Stimulated activated CD4-positive, alpha-beta T cell treated with anti-CD3 and anti-CD28 coated beads, Interleukin-4, amount 100 ng/mL, for 48 hours (primary cell): ENCODE results near the gene MESD.

Experiments
- DNase-seq, 2 donors: peaks; one replicate each; pipeline ENCODE4 v3.0.0-alpha.2; 2020; ENCODE audit warnings: low read depth in 2 of 2

The MESD gene

GRCh38 chr15:80989518-80990478 lies at the start of gene MESD:
Gene MESD (minus strand): TSS chr15:80989819. CDS start chr15:80989791, 28 bp downstream.
- DNase-seq: peak; percentile 97 to 100

GRCh38 chr15:81038975-81039607 lies 49.5 kb upstream of the MESD start:
- DNase-seq: no peak

GRCh38 chr15:81037952-81038743 lies 48.5 kb upstream of the MESD start:
- no peak for DNase-seq

GRCh38 chr15:81033508-81033907 lies 43.9 kb upstream of the MESD start:
- no peak for DNase-seq

GRCh38 chr15:81032818-81033217 lies 43.2 kb upstream of the MESD start:
- no peak for DNase-seq

- DNase-seq: no peak
Measured at GRCh38 chr15:81032355-81032754, 42.7 kb upstream of the MESD start.

GRCh38 chr15:81031203-81031602 lies 41.6 kb upstream of the MESD start:
- no peak for DNase-seq

- no peak for DNase-seq
Measured at GRCh38 chr15:81030301-81030750, 40.7 kb upstream of the MESD start.

- DNase-seq: no peak
Measured at GRCh38 chr15:81029414-81030300, 40.0 kb upstream of the MESD start.

GRCh38 chr15:81026836-81027599 lies 37.4 kb upstream of the MESD start:
- DNase-seq: no peak

GRCh38 chr15:81025721-81026370 lies 36.2 kb upstream of the MESD start:
- no peak for DNase-seq

GRCh38 chr15:81024936-81025335 lies 35.3 kb upstream of the MESD start:
- no peak for DNase-seq

- no peak for DNase-seq
Measured at GRCh38 chr15:81024265-81024872, 34.8 kb upstream of the MESD start.

GRCh38 chr15:81023483-81024264 lies 34.1 kb upstream of the MESD start:
- no peak for DNase-seq

- DNase-seq: no peak
Measured at GRCh38 chr15:81021321-81021720, 31.7 kb upstream of the MESD start.

GRCh38 chr15:81018197-81018596 lies 28.6 kb upstream of the MESD start:
- DNase-seq: no peak

GRCh38 chr15:81016489-81017068 lies 27.0 kb upstream of the MESD start:
- no peak for DNase-seq
